ENCODE results near the gene STK31.
"Not testable (repeated sequence)": the region's sequence is repeated elsewhere in the genome, so short reads cannot be mapped to it uniquely, and the experiment has no call there.

Gene STK31, protein sequence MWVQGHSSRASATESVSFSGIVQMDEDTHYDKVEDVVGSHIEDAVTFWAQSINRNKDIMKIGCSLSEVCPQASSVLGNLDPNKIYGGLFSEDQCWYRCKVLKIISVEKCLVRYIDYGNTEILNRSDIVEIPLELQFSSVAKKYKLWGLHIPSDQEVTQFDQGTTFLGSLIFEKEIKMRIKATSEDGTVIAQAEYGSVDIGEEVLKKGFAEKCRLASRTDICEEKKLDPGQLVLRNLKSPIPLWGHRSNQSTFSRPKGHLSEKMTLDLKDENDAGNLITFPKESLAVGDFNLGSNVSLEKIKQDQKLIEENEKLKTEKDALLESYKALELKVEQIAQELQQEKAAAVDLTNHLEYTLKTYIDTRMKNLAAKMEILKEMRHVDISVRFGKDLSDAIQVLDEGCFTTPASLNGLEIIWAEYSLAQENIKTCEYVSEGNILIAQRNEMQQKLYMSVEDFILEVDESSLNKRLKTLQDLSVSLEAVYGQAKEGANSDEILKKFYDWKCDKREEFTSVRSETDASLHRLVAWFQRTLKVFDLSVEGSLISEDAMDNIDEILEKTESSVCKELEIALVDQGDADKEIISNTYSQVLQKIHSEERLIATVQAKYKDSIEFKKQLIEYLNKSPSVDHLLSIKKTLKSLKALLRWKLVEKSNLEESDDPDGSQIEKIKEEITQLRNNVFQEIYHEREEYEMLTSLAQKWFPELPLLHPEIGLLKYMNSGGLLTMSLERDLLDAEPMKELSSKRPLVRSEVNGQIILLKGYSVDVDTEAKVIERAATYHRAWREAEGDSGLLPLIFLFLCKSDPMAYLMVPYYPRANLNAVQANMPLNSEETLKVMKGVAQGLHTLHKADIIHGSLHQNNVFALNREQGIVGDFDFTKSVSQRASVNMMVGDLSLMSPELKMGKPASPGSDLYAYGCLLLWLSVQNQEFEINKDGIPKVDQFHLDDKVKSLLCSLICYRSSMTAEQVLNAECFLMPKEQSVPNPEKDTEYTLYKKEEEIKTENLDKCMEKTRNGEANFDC

DNA sequence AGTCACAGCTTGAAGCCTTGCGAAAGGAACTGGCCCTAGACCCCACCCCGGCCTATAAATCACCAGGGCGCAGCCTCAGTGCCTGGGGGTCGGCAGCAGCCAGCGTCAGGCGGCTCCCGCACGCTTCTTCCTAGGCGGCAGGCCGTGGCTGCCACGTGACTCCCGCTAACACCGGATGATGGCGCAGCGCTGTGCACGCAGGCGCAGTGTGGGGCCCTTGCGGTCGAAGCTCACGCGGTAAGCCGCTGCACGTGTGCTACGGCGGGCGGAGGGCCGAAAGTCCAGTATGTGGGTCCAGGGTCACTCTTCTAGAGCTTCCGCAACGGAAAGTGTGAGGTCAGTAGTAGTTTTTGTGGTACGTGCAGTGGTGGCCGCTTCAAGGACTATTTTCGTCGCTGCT, at the start of gene STK31:
Gene STK31, plus strand, starts transcription at position 220 of the 400 bp plus-strand sequence. Its CDS starts 67 bp downstream, at position 287.
- DNase-seq (ENCODE audit: low read depth in 2 of 2, low spot score in 1 of 2) = no peak

DNA sequence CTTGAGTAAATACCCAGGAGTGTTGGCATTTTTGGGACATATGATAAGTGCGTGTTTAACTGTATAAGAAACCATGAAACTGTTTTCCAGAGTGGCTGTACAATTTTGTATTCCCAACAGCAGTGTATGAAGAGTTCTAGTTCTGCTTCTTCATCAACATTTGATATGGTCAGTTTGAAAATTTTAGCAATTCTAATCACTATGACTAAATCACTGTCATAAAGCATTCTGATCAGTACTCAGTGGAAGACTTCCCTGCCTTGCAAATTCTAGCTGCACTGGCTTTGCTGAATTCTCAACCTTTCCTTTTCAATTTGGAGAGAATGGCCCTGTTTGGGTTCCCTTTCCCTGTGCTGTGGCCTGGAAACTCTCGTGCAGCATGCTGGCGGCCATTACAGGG, 48.6 kb upstream of the STK31 start:
- no peak for DNase-seq (ENCODE audit: low read depth in 2 of 2, low spot score in 1 of 2)

DNA sequence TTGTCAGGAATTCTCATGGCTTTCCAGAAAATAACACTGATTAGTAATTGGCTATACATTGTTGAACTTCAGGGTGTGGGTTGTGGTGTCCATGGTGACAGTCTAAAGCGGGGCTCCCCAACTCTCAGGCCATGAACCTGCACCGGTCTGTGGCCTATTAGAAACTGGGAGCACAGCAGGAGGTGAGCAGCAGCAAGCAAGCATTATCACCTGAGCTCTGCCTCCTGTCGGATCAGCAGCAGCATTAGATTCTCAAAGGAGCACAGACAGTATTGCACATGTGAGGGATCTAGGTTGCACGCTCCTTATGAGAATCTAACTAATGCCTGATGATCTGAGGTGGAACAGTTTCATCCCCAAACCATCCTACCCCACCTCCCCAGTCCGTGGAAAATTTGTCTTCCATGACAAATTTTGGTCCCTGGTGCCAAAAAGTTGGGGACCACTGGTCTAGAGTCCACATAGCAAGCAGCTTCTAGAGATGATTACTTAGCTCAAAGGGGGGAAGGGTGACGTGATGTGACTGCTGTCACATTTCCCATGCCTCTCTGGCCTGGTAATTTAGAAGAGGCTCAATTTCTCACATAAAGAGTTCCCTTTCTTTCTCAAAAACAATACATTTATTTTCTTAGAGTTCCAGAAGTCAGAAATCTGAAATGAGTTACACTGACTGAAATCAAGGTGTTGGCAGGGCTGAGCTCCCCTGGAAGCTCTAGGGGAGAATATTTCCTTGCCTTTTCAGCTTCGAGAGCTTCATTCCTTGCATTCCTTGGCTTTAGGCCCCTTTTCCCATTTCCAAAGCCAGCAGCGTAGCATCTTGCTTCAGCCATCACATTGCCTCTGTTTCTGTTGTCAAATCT, 47.7 kb upstream of the STK31 start:
- no peak for DNase-seq (ENCODE audit: low read depth in 2 of 2, low spot score in 1 of 2)

DNA sequence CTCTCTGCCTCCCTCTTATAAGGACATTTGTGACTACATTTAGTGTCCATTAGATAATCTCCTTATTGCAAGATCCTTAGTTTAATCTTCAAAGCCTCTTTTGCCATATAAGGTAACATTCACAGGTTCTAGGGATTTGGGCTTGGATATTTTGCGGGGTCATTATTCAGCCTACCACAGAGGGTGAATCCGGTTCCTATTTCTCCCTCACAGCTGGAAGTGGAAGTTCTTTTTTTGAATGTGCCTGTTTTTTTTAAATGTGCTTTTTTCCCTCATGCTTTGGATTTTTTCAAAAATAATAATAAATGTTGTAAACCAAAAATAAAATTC, 47.1 kb upstream of the STK31 start:
- DNase-seq (ENCODE audit: low read depth in 2 of 2, low spot score in 1 of 2) = no peak

DNA sequence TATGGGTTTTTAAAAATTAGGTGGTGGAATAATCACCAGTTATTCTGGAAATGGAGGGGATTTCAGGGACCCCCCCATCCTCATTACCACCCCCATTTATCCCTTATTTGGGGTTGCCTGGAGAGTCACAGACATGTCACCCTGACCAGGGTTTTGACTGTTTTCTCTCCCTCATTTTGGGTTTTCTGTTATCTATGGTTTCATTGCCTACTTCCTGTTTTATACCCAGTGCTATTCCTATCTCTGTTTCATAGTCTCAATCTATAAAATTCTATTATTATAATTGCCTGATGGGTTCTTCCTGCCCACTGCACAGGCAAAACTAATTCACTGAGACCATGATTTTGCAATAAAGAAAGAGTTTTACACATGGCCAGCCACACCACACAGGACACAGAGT, 45.9 kb upstream of the STK31 start:
- DNase-seq (ENCODE audit: low read depth in 2 of 2, low spot score in 1 of 2) = no peak

DNA sequence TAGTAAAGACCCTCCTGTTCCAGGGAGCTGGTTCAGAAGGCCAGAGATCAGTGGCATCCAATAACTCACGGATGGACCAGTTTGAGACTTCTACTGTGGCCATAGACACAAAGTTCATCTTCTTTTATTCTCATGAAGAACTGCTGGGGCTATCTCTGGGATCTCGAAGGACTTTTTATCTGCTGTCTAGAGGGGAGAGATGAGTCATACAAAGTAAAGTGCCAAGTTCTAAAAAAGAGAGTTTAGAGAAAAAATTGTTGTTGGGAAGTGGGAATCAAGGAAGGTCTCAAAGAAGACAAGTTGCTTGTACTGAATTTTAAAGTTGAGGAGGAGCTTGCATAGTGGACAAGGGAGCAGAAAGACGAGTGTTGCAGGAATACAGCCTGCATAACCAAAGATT, 38.0 kb upstream of the STK31 start:
- no peak for DNase-seq (ENCODE audit: low read depth in 2 of 2, low spot score in 1 of 2)

DNA sequence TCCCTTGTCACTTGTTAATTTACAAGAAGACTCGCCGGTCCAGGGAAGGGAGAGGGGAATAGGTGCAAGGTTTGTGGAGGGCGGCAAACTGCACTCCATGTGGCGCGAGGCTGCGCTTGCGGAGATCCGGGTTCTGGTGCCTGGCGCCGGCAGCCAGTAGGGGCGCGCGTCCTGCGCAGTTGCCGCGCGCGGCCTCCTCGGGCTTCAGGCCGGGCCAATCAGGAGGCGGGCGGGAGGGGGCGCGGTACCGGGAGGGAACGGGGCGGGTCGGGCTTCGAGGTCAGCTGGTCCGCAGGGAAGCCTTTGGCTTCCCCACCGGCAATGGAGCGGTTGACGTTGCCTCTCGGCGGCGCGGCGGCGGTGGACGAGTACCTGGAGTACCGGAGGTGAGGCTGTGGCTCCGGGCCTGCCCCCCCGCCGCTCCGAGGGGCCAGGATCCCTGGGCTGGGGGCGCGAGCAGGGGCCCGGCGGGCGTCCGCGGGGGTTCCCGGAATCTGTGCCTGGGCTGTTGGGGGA, 30.1 kb upstream of the STK31 start, which contains the start of gene FAM221A:
Gene FAM221A, plus strand, starts transcription at position 302 of the 516 bp plus-strand sequence. Its CDS starts 20 bp downstream, at position 322.
- peak; percentile 51 to 55 for DNase-seq (ENCODE audit: low read depth in 2 of 2, low spot score in 1 of 2)

DNA sequence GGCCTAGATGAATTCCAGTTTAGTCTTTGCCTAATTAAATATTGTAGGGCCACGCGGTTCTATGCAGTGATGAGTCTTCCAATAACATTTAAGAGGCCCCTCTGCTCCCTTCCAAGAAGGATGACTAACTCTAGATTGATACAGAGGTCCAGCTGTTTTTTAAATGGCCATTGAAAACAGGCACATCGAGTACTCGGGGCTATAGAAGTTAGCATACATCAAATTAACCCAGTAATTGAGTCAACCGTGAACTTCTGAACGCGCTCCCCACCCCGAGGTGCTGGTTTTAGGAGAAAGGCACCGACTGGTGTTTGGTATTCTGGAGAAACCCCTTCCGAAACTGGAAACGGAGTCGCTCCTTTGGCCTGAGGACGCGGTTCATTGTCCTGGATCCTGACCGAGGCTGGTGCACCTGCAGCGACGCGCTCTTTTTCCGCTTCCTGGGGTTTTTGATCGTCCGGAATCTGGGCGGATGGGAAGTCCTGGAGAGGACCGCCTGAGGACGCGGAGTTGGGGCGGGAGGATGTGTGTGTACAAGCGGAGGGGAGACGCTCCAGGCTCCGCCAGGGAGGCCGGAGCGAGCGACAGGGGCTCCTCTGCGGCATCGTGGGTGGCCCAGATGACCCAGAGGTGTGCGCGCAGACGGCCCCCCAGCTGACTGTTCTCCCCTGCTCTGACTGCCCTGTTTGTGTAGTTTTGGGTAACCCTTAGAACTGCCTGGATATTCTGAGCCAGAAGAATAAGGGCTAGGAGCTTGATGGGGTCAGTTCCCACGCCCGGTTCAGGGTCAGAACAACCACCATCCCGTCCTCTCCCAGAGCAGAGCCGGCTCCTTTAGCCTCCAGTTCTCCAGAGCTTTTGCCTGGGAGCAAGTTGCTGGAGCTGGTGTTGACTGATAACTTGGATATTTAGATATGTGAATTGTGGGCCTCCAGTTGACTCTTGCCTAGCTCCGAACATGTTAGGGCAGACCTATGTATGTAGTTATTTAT, 29.3 kb upstream of the STK31 start:
- peak in 1 of 2 donors; percentile 11 for DNase-seq (ENCODE audit: low read depth in 2 of 2, low spot score in 1 of 2)

DNA sequence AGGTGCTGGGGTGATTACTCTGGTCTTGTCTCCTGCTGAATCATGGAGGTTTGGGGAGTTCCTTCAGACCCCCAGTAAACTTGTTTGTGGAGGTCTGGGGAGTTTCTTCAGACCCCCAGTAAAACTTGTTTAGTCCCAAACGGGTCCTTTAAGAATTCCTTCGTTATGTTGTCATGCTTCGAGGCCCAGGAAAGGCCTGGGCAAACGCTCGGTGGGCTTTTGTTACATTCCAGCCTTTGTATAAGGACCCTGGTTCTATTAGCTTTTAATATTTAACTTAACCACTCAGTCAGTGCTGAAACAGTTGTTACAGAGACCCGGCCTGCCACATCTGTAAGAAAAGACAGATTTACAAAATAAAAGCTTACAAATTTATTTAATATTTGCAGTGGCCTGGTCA, 26.0 kb upstream of the STK31 start:
- not testable (repeated sequence) for DNase-seq (ENCODE audit: low read depth in 2 of 2, low spot score in 1 of 2)

DNA sequence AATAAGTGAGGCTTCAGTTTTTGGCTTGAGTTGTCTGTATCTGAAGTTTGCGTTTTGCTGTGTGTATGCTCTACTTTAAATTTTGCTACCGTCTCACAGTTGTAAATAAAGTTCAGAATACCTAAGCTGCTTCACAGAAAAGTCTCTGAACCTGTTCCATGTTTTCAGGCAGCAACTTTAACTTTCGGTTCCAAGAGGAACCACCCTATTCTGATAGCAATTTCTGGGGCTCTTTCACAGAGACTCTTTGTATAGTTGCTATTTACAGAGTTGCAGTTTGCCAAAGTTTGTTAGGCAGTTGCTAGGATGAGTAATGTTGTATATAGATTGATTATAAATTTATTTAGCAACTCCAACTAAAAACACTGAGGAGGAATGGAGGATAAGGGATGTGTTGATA, 24.3 kb upstream of the STK31 start:
- DNase-seq (ENCODE audit: low read depth in 2 of 2, low spot score in 1 of 2) = no peak

DNA sequence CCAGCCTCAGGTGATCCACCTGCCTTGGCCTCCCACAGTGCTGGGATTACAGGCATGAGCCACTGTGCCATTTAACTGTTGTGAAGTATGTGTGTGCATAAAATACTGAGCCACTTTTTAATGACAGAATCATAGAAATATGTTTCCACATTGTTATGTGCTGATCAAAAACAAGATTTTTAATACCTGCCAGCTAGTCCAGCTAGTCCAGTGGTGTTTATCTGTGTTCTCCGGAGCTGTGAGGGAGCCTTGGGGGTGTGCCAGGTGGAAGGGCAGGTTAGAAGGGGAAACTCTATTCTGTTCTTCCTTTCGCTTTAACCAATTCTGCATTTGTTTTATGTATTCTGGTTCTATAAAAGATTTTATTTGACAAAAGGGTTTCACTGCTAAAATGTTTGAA, 23.0 kb upstream of the STK31 start:
- DNase-seq (ENCODE audit: low read depth in 2 of 2, low spot score in 1 of 2) = no peak

DNA sequence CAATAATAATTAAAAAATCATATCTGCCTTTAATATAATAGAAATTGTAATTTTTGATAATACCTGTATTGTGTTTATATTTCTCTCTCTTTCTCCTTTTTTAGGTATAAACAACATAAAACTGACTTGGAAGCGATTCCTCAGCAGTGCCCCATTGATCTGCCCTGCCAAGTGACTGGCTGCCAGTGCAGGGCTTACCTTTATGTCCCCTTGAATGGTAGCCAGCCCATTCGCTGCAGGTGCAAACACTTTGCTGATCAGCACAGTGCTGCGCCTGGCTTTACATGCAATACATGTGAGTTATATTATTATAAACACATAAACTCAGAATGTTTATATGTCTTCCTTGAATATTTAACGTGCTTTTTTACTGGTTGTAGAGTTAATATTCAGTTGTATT, 20.9 kb upstream of the STK31 start:
- DNase-seq (ENCODE audit: low read depth in 2 of 2, low spot score in 1 of 2) = no peak

DNA sequence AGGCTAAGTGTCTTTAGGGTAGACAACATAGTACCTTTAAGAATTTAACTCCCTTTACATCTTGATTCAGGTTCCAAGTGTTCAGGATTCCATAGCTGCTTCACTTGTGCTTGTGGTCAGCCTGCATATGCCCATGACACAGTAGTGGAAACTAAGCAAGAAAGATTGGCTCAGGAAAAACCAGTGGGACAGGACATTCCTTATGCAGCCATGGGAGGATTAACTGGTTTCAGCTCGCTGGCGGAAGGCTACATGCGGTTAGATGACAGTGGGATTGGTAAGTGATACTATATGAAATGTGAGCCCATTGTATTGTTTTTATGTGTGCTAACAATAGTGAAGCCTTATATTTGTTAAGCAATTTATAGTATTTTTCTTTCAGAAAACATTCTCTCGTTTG, 18.7 kb upstream of the STK31 start:
- no peak for DNase-seq (ENCODE audit: low read depth in 2 of 2, low spot score in 1 of 2)

DNA sequence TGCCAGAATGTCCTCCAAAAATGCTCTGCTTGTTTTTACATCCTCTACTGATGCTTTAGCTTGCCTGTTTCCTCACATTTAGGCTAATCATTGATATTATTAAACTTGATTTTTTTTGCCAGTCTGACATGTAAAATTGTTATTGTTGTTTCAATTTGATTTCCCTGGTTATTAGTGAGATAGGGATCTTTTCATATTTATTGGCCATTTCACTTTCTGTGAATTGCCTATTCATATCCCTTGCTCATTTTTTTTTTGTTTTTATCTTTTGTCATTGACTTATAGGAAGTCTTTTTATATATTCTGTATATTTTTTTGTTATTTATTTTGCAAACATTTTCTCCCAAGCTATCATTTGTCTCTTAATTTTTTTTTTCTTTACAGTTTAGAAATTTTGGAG, 16.8 kb upstream of the STK31 start:
- DNase-seq (ENCODE audit: low read depth in 2 of 2, low spot score in 1 of 2) = no peak

DNA sequence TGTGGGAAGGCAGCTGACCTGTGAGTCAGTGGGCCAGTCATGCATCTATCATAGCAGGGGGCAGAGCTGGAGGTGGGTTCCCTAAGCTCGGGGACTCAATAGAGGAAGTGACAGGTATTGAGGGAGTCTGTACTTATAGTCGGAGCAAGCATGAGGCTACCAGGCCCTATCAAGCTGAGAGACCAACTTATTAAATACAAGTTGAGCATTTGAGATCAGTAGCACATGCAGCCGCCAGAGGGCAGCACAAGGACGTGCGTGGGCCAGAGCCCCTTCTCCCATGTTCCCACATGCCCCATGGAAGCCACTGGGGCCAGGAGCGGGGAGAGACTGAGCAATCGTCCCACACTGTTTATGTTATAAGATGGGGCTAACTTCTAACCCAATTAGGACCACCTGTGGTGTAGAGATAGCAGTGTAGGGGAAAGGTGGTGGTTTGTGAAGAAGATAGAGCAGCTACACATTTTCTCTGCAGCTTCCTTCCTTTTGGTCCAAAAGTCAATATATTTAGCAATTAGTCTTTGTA, 13.0 kb upstream of the STK31 start:
- peak; percentile 2 to 12 for DNase-seq (ENCODE audit: low read depth in 2 of 2, low spot score in 1 of 2)

DNA sequence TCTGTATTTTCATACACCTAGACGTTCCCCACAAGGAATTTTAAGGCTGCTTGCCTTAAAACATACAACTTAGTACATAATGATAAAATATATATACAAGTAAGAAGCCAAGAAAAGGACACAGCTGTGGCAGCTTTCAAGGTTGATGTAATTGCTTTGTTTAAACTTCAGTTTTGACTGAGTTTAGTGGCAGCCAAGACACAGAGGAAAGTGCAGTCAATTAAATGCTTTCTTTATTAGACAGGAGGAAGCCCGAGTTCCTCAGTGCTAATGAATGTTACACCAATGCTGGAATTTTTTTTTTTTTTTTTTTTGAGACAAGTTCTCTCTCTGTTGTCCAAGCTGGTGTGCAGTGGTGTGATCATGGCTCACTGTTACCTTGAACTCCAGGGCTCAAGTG, 11.2 kb upstream of the STK31 start:
- no peak for DNase-seq (ENCODE audit: low read depth in 2 of 2, low spot score in 1 of 2)

DNA sequence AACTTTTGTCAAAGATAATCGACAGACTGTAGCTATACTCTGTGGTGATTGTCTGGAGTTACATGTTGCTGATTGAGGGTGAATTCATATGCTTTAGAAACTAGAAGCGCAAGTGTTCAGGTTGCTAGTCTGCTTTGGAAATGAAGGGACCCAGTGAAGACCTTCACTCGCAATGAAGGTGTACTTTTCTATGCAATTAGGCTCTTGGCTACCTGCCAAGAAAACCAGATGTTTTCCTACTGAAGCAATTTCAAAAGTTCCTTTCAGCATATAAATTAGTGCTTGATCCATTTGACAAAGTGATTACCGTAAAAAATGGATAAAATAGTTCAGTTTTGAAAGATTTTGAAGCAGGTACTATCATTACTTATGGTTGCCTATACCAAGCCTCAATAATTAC, 10.0 kb upstream of the STK31 start:
- no peak for DNase-seq (ENCODE audit: low read depth in 2 of 2, low spot score in 1 of 2)

DNA sequence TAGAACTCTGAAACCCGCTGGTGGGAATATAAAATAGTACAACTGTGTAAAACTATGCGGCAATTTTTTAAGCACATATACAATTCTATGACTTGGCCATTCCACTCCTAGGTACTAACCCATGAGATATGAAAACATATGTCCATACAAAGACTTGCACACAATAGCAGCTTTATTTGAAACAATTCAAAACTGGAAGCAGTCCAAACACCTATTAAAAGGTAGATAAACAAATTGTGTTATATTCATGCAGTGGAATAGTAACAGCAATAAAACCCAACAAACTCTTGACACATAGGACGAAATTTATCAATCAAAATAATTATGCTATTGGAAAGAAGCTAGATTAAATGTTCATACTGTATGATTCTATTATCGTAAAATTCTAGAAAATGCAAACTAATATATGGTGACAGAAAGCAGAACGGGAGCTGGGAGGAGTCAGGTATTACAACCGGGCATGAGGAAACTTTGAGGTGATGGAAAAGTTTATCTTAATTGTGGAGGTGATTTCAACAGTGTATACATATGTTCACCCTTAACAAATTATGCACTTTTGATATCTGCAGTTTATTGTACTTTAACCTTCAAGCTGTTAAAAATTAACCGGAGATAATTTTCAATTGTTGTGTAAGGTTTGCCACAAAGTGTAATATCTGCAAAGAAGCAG, 803 bp upstream of the STK31 start:
- DNase-seq (ENCODE audit: low read depth in 2 of 2, low spot score in 1 of 2) = no peak

Measured in stimulated activated CD8-positive, alpha-beta memory T cell treated with anti-CD3 and anti-CD28 coated beads, Interleukin-4, amount 100 ng/mL, for 4 hours (primary cell).